Loucy (cell line): ENCODE data around the gene COL6A2.

Experiments used
- EZH2phosphoT487 ChIP-seq: fragments of 200-600 bp; IDR thresholded peaks from 2 replicates; pipeline ENCODE4 v1.6.1; 2018; ENCODE audit warnings: antibody characterized with exemption, mild to moderate bottlenecking, moderate library complexity, borderline replicate concordance
- TF ChIP-seq, protein P1 (sequence below): fragments of 200-600 bp; sonication (generic); conservative IDR thresholded peaks from 2 replicates; pipeline ENCODE4 v1.5.1; 2014; ENCODE audit warnings: mild to moderate bottlenecking, antibody characterized with exemption, low read length

- TF ChIP-seq, protein P1, sequence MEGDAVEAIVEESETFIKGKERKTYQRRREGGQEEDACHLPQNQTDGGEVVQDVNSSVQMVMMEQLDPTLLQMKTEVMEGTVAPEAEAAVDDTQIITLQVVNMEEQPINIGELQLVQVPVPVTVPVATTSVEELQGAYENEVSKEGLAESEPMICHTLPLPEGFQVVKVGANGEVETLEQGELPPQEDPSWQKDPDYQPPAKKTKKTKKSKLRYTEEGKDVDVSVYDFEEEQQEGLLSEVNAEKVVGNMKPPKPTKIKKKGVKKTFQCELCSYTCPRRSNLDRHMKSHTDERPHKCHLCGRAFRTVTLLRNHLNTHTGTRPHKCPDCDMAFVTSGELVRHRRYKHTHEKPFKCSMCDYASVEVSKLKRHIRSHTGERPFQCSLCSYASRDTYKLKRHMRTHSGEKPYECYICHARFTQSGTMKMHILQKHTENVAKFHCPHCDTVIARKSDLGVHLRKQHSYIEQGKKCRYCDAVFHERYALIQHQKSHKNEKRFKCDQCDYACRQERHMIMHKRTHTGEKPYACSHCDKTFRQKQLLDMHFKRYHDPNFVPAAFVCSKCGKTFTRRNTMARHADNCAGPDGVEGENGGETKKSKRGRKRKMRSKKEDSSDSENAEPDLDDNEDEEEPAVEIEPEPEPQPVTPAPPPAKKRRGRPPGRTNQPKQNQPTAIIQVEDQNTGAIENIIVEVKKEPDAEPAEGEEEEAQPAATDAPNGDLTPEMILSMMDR = no peak
- no peak for TF ChIP-seq EZH2phosphoT487
Measured at GRCh38 chr21:46129846-46130651, 32.1 kb downstream of the COL6A2 start.
